Measurements from ENCODE around the gene EIF3D.

EIF3D gene

DNA sequence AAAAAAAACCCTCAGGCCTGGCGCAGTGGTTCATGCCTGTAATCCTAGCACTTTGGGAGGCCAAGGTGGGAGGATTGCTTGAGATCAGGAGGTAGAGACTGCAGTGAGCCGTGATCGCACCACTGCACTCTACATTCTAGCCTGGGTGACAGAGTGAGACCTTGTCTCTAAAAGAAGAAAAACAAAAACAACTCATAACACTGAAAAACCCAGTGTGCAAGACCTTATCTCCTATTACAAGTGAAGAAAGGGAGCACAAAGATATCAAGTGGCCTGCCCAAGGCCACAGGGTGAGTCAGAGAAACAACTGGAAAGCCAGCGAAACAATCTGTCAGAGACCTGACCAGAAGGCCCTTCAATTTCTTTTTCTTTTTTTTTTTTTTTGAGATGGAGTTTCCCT, 50.0 kb downstream of the EIF3D start:
- DNase-seq = no peak
- Histone ChIP-seq H4K20me1 (ENCODE audit: insufficient read depth, low read length) (no peaks in the 10 kb centered on the region), H3K9ac (ENCODE audit: low read depth, low read length) (no peak overlapping the region), H2AFZ (ENCODE audit: low read depth, low read length) (no peak overlapping the region), H3K4me1 (ENCODE audit: insufficient read depth, low read length) (peaks cover 33% of the 10 kb centered on the region), H3K9me3 (ENCODE audit: insufficient read depth, low read length, severe bottlenecking) (no peaks in the 10 kb centered on the region), H3K4me3 (ENCODE audit: low read depth in 1 of 2, low read length in 2 of 2) (no peak overlapping the region), H3K36me3 (ENCODE audit: insufficient read depth, low read length) (peaks cover 66% of the 10 kb centered on the region), H3K27ac (ENCODE audit: low read length) (no peak overlapping the region), H3K27me3 (ENCODE audit: insufficient read depth, low read length, poor library complexity) (no peaks in the 10 kb centered on the region), H3K4me2 (ENCODE audit: insufficient read depth, low read length) (peak overlapping the region; percentile 34; the same call in 1 of the 2 replicates), H3K79me2 (ENCODE audit: insufficient read depth, low read length) (peaks cover 25% of the 10 kb centered on the region)
- ATAC-seq (ENCODE audit: insufficient read depth, low read depth) = no peak
- TF ChIP-seq EZH2 (IDR thresholded peaks at IDR 0.05; ENCODE audit: borderline replicate concordance, low read depth, low read length, severe bottlenecking) (no peak), CTCF (IDR thresholded peaks at IDR 0.05; ENCODE audit: borderline replicate concordance, extremely low read depth, low read length, poor library complexity, severe bottlenecking) (no peak)

GRCh38 chr22:36475341-36475740, 53.6 kb downstream of the EIF3D start:
- Histone ChIP-seq H3K79me2 (ENCODE audit: insufficient read depth, low read length) (peaks cover 15% of the 10 kb centered on the region), H3K36me3 (ENCODE audit: insufficient read depth, low read length) (peaks cover 83% of the 10 kb centered on the region), H3K27ac (ENCODE audit: low read length) (no peak overlapping the region), H3K9me3 (ENCODE audit: insufficient read depth, low read length, severe bottlenecking) (no peaks in the 10 kb centered on the region), H3K27me3 (ENCODE audit: insufficient read depth, low read length, poor library complexity) (no peaks in the 10 kb centered on the region), H2AFZ (ENCODE audit: low read depth, low read length) (no peak overlapping the region), H3K4me1 (ENCODE audit: insufficient read depth, low read length) (peaks cover 19% of the 10 kb centered on the region), H3K9ac (ENCODE audit: low read depth, low read length) (no peak overlapping the region), H3K4me3 (ENCODE audit: low read depth in 1 of 2, low read length in 2 of 2) (no peak overlapping the region), H3K4me2 (ENCODE audit: insufficient read depth, low read length) (no peak overlapping the region), H4K20me1 (ENCODE audit: insufficient read depth, low read length) (no peaks in the 10 kb centered on the region)
- ATAC-seq (ENCODE audit: insufficient read depth, low read depth) = no peak
- TF ChIP-seq EZH2 (IDR thresholded peaks at IDR 0.05; ENCODE audit: borderline replicate concordance, low read depth, low read length, severe bottlenecking) = no peak
- TF ChIP-seq CTCF (IDR thresholded peaks at IDR 0.05; ENCODE audit: borderline replicate concordance, extremely low read depth, low read length, poor library complexity, severe bottlenecking) = no peak
- DNase-seq = no peak

- DNase-seq = no peak
- TF ChIP-seq EZH2 (IDR thresholded peaks at IDR 0.05; ENCODE audit: borderline replicate concordance, low read depth, low read length, severe bottlenecking) (no peak), CTCF (IDR thresholded peaks at IDR 0.05; ENCODE audit: borderline replicate concordance, extremely low read depth, low read length, poor library complexity, severe bottlenecking) (no peak)
- Histone ChIP-seq H4K20me1 (ENCODE audit: insufficient read depth, low read length) (no peaks in the 10 kb centered on the region), H3K79me2 (ENCODE audit: insufficient read depth, low read length) (no peaks in the 10 kb centered on the region), H3K4me3 (ENCODE audit: low read depth in 1 of 2, low read length in 2 of 2) (no peak overlapping the region), H3K9ac (ENCODE audit: low read depth, low read length) (no peak overlapping the region), H2AFZ (ENCODE audit: low read depth, low read length) (no peak overlapping the region), H3K27ac (ENCODE audit: low read length) (no peak overlapping the region), H3K9me3 (ENCODE audit: insufficient read depth, low read length, severe bottlenecking) (no peaks in the 10 kb centered on the region), H3K4me2 (ENCODE audit: insufficient read depth, low read length) (no peak overlapping the region), H3K27me3 (ENCODE audit: insufficient read depth, low read length, poor library complexity) (no peaks in the 10 kb centered on the region), H3K36me3 (ENCODE audit: insufficient read depth, low read length) (peaks cover 70% of the 10 kb centered on the region), H3K4me1 (ENCODE audit: insufficient read depth, low read length) (peaks cover 12% of the 10 kb centered on the region)
- ATAC-seq (ENCODE audit: insufficient read depth, low read depth) = no peak
Measured at GRCh38 chr22:36472689-36473088, 56.3 kb downstream of the EIF3D start.

- no peak overlapping the region for H3K4me2 ChIP-seq (ENCODE audit: insufficient read depth, low read length)
- no peaks in the 10 kb centered on the region for H4K20me1 ChIP-seq (ENCODE audit: insufficient read depth, low read length)
- H3K27me3 ChIP-seq (ENCODE audit: insufficient read depth, low read length, poor library complexity) = no peaks in the 10 kb centered on the region
- no peak overlapping the region for H3K4me3 ChIP-seq (ENCODE audit: low read depth in 1 of 2, low read length in 2 of 2)
- H3K36me3 ChIP-seq (ENCODE audit: insufficient read depth, low read length) = peaks cover 70% of the 10 kb centered on the region
- no peak overlapping the region for H3K27ac ChIP-seq (ENCODE audit: low read length)
- no peak overlapping the region for H2AFZ ChIP-seq (ENCODE audit: low read depth, low read length)
- H3K4me1 ChIP-seq (ENCODE audit: insufficient read depth, low read length) = peaks cover 17% of the 10 kb centered on the region
- no peak for ATAC-seq (ENCODE audit: insufficient read depth, low read depth)
- TF ChIP-seq EZH2 (IDR thresholded peaks at IDR 0.05; ENCODE audit: borderline replicate concordance, low read depth, low read length, severe bottlenecking) = no peak
- TF ChIP-seq CTCF (IDR thresholded peaks at IDR 0.05; ENCODE audit: borderline replicate concordance, extremely low read depth, low read length, poor library complexity, severe bottlenecking) = no peak
- no peaks in the 10 kb centered on the region for H3K9me3 ChIP-seq (ENCODE audit: insufficient read depth, low read length, severe bottlenecking)
- DNase-seq = no peak
- no peaks in the 10 kb centered on the region for H3K79me2 ChIP-seq (ENCODE audit: insufficient read depth, low read length)
- no peak overlapping the region for H3K9ac ChIP-seq (ENCODE audit: low read depth, low read length)
Measured at GRCh38 chr22:36471341-36471821, 57.6 kb downstream of the EIF3D start.
